OCI-LY3 (cell line): ENCODE data around the gene EFNA2.

Source experiments
- H2AFZ ChIP-seq: fragments of 200-600, 300-600 bp; shearing (Covaris generic); 2 replicates; pipeline ENCODE4 v1.6.0; 2014; ENCODE audit warnings: antibody characterized with exemption, low read depth, low read length
- H3K27ac ChIP-seq: fragments of 200-600, 300-600 bp; sonication (generic); 2 replicates; pipeline ENCODE4 v1.5.1; 2014; ENCODE audit warnings: mild to moderate bottlenecking, low read length, moderate library complexity, mixed read lengths
- H3K27me3 ChIP-seq: fragments of 200-600, 300-600 bp; sonication (generic); 2 replicates; pipeline ENCODE4 v1.6.1; 2014; ENCODE audit warnings: low read depth, low read length, mixed read lengths
- H3K36me3 ChIP-seq: fragments of 200-600, 300-600 bp; sonication (generic); replicated peaks from 2 replicates; pipeline ENCODE3; 2014; ENCODE audit warnings: low read depth, low read length, mixed read lengths
- H3K4me1 ChIP-seq: fragments of 300-600, 200-600 bp; sonication (generic); 2 replicates; pipeline ENCODE4 v1.6.1; 2014; ENCODE audit warnings: low read length, mixed read lengths
- H3K4me2 ChIP-seq: fragments of 200-600, 300-600 bp; sonication (generic); 2 replicates; pipeline ENCODE4 v1.6.1; 2014; ENCODE audit warnings: low read length, mixed read lengths
- H3K4me3 ChIP-seq: fragments of 300-600, 200-600 bp; sonication (generic); 2 replicates; pipeline ENCODE4 v1.5.1; 2014; ENCODE audit warnings: antibody characterized with exemption, mild to moderate bottlenecking, low read length, moderate library complexity
- H3K79me2 ChIP-seq: fragments of 300-600, 200-600 bp; shearing (Covaris generic); 2 replicates; pipeline ENCODE4 v1.6.1; 2014; ENCODE audit warnings: mild to moderate bottlenecking, low read length, mixed read lengths
- H3K9ac ChIP-seq: fragments of 300-600, 200-600 bp; shearing (Covaris generic); 2 replicates; pipeline ENCODE4 v1.6.0; 2014; ENCODE audit warnings: mild to moderate bottlenecking, low read length, moderate library complexity
- H3K9me3 ChIP-seq: fragments of 200-600, 300-600 bp; shearing (Covaris generic); 2 replicates; pipeline ENCODE4 v1.6.1; 2014; ENCODE audit warnings: low read length, mixed read lengths; ENCODE audit not compliant: insufficient read depth
- H4K20me1 ChIP-seq: fragments of 200-600, 300-600 bp; sonication (generic); 2 replicates; pipeline ENCODE4 v1.6.1; 2016; ENCODE audit warnings: low read length, mixed read lengths; ENCODE audit not compliant: insufficient read depth
- EZH2phosphoT487 ChIP-seq: fragments of 200-600 bp; shearing (Covaris generic); IDR thresholded peaks from 2 replicates; pipeline ENCODE4 v1.6.1; 2018; ENCODE audit warnings: antibody characterized with exemption, mixed run types, low read depth
- TF ChIP-seq, protein P1 (sequence below): fragments of 200-600, 300-600 bp; sonication (generic); IDR thresholded peaks from 2 replicates; pipeline ENCODE4 v1.5.1; 2014; ENCODE audit warnings: antibody characterized with exemption, low read length, low read depth

The EFNA2 gene

DNA sequence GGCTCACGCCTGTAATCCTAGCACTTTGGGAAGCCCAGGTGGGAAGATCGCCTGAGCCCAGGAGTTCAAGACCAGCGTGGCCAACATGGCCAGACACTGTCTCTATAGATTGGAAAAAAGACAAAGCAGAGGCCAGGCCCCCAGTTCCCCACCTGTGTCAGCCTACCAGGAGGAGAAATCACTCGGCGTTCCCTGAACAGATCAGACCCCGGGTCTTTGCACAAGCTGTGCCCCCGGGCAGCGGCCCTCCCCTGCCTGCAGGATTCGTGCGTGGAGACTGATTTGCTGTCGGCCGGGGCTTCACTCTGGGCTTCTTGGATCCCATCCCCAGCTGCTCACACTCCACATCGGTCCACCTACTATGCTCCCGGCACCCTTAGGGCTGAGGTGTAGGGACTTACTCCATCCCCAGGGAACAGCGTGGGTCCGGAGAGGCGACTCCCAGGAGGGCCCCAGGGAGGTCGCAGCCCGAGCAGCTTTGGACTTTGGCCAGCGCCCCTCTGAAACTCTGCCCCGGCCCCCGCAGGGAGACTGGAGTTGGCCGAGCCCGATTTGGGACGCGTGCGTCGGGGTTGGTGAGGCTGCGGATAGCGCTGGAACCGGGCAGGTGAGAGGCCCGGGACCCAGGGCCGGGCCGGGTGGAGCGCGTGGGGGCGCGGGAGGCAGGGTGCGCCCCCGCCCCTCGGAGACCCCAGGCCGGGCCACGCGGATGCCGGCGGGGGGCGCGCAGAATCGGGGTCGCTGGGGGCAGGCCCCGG lies 515 bp upstream of the EFNA2 start:
- no peak overlapping the region for H3K4me3 ChIP-seq
- TF ChIP-seq EZH2phosphoT487, result no peak
- TF ChIP-seq, protein P1, sequence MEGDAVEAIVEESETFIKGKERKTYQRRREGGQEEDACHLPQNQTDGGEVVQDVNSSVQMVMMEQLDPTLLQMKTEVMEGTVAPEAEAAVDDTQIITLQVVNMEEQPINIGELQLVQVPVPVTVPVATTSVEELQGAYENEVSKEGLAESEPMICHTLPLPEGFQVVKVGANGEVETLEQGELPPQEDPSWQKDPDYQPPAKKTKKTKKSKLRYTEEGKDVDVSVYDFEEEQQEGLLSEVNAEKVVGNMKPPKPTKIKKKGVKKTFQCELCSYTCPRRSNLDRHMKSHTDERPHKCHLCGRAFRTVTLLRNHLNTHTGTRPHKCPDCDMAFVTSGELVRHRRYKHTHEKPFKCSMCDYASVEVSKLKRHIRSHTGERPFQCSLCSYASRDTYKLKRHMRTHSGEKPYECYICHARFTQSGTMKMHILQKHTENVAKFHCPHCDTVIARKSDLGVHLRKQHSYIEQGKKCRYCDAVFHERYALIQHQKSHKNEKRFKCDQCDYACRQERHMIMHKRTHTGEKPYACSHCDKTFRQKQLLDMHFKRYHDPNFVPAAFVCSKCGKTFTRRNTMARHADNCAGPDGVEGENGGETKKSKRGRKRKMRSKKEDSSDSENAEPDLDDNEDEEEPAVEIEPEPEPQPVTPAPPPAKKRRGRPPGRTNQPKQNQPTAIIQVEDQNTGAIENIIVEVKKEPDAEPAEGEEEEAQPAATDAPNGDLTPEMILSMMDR, result no peak
- no peaks in the 10 kb centered on the region for H3K9me3 ChIP-seq
- H3K9ac ChIP-seq, result no peak overlapping the region
- peaks cover 2% of the 10 kb centered on the region for H3K36me3 ChIP-seq
- no peak overlapping the region for H3K4me2 ChIP-seq
- H2AFZ ChIP-seq, result no peak overlapping the region
- H3K79me2 ChIP-seq, result no peaks in the 10 kb centered on the region
- peaks cover under 1% of the 10 kb centered on the region; the same call in 1 of the 2 replicates for H4K20me1 ChIP-seq
- no peak overlapping the region for H3K27ac ChIP-seq
- H3K4me1 ChIP-seq, result peaks cover 7% of the 10 kb centered on the region
- H3K27me3 ChIP-seq, result peaks cover 13% of the 10 kb centered on the region

DNA sequence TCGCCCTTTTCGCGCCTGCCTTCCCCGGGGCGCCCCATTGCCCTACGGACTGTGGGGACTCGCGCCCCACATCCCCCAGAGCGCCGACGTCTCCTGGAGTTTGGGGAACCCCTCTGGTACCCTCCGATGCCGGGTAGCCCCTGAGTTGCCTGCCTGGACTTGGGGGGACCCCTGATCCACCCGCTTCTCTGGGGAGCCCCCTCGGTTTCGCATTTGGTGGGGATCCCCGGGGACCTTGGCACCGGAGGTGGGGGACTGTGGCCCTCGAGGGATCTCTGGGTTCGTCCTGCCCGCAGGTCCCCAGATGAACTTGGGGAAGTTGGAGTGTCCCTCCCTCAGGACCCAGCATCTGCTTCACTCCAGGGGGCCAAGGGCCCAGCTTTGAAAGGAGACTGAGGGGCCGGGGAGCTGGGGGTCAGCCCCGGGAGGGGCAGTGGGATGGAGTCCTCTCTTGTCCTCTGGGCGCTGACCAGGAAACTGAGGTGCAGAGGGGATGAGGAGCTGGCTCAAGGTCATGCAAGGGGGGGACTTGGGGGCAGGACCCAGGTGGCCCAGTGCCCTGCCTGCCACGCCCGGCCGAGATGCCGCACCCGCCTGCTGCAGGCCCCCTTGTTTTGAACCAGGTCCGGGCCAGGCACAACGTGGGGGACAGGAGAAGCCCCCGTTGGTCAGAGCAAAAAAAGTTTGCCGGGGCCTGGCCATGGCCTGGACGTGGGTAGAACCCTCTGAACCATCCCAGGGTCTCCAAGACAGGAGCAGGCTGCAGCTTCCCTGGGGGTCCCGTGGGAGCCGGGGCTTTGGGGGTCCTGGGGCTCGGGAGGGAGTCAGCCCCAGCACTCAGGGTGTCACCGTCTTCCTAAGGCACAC lies 1.0 kb downstream of the EFNA2 start:
- peaks cover 25% of the 10 kb centered on the region for H3K27me3 ChIP-seq

DNA sequence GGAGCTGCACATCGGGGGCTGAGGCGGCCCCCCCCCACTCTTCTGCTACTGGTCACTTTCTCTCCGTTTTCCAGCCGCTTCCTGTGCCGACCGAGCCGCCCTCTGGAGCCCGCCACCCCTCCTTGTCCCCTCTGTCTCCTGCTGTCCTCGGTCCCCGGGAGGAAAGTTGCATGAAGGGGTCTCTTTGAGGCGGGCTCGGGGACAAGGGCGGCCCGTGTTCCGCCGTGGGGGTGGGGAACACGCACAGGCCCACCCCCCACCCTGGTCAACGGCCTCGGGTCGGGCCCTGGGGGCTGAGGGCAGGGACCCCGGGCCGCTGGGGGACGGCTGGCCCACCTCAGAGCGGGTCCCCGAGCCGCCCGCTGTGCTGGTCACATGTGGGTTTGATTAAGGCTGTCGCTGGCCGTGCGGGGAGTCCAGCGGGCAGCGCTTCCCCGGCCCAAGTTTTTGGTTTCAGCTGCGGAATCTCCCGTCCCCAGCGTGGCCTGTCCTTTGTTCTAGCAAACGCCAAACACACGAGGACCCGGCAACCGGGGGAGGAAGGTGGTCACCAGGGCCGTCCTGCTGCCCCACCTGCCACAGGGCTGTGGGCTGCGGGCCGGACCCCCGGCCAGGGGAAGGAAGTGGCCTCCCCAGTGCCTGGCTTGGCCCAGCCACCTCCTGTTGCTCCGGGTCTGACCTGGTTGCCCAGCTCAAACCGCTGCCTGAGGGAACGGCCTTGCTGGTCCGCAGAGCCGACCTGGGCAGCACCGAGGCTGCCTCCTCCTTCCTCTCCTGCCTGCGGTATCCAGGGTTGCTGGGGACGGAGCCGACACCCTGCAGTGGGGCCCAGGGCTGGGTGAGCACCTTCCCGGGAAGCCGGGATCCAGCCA lies 1.9 kb downstream of the EFNA2 start:
- TF ChIP-seq, protein P1, result no peak
- no peak for TF ChIP-seq EZH2phosphoT487
- Histone ChIP-seq H3K9ac (no peak overlapping the region), H3K4me3 (no peak overlapping the region), H3K36me3 (no peaks in the 10 kb centered on the region), H2AFZ (no peak overlapping the region), H3K27ac (no peak overlapping the region), H3K79me2 (no peaks in the 10 kb centered on the region), H3K27me3 (peaks cover 25% of the 10 kb centered on the region), H4K20me1 (no peaks in the 10 kb centered on the region), H3K4me2 (no peak overlapping the region), H3K9me3 (no peaks in the 10 kb centered on the region), H3K4me1 (peaks cover 31% of the 10 kb centered on the region)

More for the DNA sequence above, 1.0 kb downstream of the EFNA2 start:
- Histone ChIP-seq H3K9me3 (no peaks in the 10 kb centered on the region), H3K9ac (no peak overlapping the region), H3K36me3 (no peaks in the 10 kb centered on the region), H3K4me2 (no peak overlapping the region), H3K4me1 (peaks cover 23% of the 10 kb centered on the region), H3K4me3 (no peak overlapping the region), H3K27ac (no peak overlapping the region), H4K20me1 (no peaks in the 10 kb centered on the region), H2AFZ (no peak overlapping the region), H3K79me2 (no peaks in the 10 kb centered on the region)
- no peak for TF ChIP-seq EZH2phosphoT487
- TF ChIP-seq, protein P1, result no peak

DNA sequence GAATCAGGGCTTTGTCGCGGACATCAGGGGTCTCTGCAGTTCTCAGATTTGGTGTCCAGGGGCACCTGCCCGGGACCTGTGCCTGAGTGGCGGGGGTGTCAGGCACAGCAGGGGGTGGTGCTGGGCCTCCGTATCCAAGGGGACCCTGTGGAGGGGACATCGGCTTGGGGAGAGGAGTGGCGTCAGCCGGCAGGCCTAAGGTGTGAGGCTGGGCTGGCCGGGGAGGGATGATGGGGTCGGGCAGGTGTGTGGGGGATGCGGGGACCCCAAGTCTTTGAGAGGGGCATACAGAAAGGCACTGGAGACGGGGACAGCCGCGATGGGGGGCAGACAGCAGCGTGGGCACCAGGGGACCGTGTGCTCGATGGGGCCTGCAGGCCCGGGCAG lies 2.5 kb downstream of the EFNA2 start:
- Histone ChIP-seq H3K4me3 (no peak overlapping the region), H4K20me1 (no peaks in the 10 kb centered on the region), H3K4me1 (peaks cover 37% of the 10 kb centered on the region), H3K9me3 (no peaks in the 10 kb centered on the region), H3K27me3 (peaks cover 25% of the 10 kb centered on the region), H3K4me2 (no peak overlapping the region), H2AFZ (no peak overlapping the region), H3K79me2 (no peaks in the 10 kb centered on the region), H3K9ac (no peak overlapping the region), H3K36me3 (no peaks in the 10 kb centered on the region), H3K27ac (no peak overlapping the region)
- TF ChIP-seq EZH2phosphoT487, result no peak
- TF ChIP-seq, protein P1, result no peak
